Left renal cortex interstitium (tissue), 4 donors: ENCODE results near the gene FAM98C. TPM values are rescaled to one million over a fixed set of nuclear protein-coding genes. Genes with fewer than 3 reads are reported as not detected.
"Not testable (repeated sequence)": the region's sequence is repeated elsewhere in the genome, so short reads cannot be mapped to it uniquely, and the experiment has no call there.

Experiments
- DNase-seq, 4 donors: peaks; one replicate each; pipeline ENCODE4 v3.0.0-alpha.2; 2013; ENCODE audit warnings: low read depth in 4 of 4, low spot score in 2 of 4, missing footprints in 1 of 4
- polyA plus RNA-seq, 4 donors: library from polyadenylated mRNA; unstranded; fragments of 120-200 nt; gene quantifications; one replicate each; pipeline ENCODE4 v1.2.1, GENCODE V29; 2013; ENCODE audit not compliant: insufficient read length in 4 of 4

The FAM98C gene
- polyA plus RNA-seq, 4 donors, result 12.2 to 20.2 (median 18.6) TPM

DNA sequence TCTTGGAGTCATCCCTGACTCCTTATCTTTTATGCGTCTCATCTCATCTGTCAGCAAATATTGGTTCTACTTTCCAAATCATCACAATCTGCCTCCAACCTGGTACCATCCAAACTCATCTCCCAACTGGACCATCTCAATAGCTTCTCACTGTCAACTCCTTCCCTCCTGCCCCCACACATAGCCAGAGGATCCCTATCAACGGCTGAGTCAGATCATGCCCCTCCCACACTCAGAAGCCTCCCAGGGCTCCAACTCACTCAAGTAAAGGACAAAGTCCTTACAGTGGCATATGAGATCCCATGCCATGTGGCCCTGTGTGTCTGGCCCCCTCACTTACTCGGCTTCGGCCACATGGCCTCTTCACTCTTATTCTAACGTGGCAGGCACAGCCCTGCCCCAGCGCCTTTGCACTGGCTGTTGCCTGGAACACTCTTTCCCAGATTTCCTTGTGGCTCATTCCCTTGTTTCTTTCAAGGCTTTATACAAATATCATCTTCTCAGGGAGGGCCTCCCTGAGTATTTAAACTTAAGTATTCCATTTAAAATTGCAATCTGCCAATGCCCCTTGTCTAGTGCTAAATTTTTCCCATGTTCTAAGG, 10.1 kb upstream of the FAM98C start:
- DNase-seq, result no peak

DNA sequence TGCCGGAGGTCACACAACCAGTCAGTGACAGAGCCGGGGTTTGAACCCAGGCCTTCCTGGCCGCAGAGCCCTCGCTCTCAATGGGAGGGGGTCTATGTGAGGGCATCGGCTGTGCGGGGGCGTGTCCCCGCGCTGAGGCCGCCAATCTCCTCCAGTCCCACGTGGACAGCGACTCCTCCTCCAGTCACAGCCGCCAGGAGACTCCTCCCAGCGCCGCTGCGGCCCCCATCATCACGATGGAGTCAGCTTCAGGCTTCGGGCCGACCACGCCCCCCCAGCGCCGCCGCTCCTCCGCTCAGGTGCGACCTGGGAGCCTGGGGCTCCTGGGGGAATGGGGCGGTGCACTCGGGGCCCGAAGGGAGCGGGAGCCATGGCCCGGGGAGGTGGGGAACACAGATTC, 8.4 kb upstream of the FAM98C start:
- DNase-seq, result no peak

DNA sequence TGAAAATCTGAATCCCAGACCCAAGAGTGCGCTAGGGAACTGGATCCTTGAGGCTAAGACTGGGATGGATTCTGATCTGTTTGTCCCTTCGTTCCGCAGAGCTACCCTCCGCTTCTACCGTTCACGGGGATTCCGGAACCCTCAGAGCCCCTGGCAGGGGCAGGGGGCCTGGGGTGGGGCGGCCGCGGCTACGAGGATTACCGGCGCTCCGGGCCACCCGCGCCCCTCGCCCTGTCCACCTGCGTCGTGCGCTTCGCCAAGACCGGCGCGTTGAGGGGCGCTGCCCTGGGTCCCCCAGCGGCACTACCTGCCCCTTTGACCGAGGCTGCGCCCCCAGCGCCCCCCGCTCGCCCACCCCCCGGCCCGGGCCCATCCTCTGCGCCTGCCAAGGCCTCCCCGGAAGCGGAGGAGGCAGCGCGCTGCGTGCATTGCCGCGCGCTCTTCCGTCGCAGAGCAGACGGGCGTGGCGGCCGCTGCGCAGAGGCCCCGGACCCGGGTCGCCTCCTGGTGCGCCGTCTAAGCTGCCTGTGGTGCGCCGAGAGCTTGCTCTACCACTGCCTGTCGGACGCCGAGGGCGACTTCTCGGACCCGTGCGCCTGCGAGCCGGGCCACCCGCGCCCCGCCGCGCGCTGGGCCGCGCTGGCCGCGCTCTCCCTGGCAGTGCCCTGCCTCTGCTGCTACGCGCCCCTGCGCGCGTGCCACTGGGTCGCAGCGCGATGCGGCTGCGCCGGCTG, 7.3 kb upstream of the FAM98C start:
- no peak for DNase-seq

DNA sequence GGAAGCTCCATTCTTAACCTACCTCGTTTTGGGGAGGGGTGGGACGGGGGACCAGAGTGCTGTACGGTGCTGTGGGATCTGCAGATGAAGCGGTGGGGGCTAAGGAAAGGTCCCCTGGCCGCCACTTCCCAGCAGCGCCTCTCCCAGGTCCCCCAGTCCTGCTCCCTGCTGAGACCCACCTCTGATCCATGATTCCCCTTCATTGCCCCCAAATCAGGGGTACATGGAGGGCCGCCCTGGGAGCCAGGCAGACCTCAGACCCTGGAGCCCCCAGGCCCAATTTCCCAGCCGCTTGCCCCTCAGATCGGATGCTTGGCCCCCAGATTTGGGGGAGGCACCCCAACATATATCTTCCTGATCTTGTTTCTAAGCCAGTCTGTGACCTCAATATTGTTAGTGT, 3.8 kb upstream of the FAM98C start:
- DNase-seq, result no peak

DNA sequence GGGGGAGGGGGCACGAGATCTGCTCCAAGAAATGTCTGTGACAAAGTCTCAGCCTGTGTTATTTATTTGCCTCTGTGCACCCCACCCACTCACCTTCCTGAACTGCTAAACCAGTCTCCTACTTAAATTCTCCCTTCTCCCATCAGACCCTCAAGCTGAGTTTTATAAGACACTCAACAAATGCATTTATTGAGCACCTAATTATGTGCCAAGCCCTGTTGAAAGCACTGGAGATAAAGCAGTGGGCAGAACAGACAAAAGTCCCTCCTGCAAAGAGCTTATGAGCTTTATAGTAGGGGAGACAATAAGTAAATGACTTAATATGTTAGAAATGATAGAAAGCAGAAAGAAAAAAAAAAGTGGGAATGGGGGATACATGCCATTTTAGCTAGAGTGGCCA, 3.4 kb upstream of the FAM98C start:
- no peak for DNase-seq

DNA sequence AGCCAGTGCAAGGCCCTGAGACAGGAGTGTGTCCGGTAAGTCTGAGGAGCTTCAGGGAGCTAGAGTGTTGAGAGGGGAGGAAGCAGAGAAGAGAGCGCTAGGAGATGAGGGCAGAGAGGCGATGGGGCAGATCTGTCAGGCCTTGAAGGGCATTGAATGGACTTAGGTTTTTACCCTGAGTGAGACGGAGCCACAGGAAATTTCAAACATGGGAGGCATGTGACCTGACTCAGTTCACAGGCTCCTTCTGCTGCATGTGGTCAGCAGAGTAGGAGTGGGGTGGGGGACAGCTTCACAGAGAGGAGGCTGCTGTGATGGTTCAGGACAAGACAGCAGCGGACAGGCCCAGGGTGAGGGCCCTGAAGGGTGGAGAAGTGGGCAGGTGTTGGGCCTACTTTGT, 2.5 kb upstream of the FAM98C start:
- no peak for DNase-seq

DNA sequence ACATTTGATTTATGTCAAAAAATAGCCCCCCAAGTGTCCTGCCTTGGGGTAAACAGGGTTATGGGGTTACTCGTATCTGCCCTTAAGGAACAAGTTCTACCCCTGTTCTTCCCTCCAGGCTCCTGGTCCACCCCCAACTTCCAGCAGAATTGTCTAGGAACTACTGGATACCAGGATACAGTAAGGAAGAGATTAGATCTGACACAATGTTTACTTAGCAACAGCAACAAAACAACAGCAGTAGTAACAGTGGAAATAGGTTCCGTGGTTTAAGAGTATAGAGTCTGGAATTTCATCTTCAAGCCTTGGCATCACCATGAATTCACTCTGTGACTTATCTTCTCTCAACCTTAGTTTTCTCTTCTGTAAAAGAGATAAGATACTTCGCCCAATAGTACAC, 1.7 kb upstream of the FAM98C start:
- no peak for DNase-seq

DNA sequence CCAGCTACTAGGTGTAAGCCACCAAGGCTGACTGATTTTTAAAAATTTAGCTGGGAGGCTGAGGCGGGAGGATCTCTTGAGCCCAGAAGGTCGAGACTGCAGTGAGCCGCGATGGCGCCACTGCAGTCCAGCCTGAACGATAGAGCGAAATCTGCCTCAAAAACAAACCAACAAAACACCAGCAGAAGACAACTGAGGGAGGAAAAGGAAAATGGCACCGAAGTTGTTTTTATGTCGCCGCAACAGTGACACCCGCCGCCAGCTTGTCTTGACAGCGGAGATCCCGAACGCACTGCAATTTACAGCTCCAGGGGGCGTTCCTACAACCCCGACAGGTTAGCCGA, 298 bp upstream of the FAM98C start:
- DNase-seq, result no peak

DNA sequence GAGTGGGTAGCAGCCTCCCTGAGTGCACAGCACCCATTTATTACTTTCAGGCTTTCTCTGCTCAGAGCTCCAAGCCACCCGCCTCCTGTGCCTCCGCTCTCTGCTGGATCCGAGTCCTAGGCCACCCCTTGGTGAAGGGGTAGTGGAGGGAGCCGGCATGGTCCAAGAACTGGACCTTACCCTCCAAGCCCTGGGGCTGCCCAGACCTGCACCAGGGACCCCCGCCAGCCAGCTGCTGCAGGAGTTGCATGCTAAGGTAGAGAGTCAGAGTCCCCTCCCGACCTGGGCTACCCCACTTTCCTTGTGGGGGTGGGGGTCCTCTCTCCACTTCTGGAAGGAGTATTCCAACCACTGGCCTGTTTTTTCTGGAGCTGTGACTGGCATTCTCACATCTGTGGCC, 2.0 kb downstream of the FAM98C start:
- DNase-seq, result no peak

DNA sequence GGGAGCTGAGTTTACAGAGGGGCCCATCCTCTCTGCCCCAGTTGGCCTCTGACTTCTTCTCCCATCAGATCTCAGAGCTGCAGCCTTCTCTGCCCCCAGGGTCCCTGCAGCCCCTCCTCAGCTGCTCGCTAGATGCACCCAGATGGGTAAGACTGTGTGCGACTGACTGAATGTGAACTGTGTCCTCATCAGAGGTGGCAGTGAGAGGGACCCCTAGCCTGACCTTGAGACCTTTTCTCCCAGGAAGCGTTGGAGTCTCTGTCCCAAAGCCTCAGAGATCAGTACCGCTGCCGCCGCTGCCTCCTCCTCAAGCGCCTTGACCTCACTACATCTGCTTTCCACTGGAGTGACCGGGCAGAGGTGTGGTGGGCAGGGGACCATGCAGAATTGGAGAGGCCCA, 2.4 kb downstream of the FAM98C start:
- DNase-seq, result no peak

DNA sequence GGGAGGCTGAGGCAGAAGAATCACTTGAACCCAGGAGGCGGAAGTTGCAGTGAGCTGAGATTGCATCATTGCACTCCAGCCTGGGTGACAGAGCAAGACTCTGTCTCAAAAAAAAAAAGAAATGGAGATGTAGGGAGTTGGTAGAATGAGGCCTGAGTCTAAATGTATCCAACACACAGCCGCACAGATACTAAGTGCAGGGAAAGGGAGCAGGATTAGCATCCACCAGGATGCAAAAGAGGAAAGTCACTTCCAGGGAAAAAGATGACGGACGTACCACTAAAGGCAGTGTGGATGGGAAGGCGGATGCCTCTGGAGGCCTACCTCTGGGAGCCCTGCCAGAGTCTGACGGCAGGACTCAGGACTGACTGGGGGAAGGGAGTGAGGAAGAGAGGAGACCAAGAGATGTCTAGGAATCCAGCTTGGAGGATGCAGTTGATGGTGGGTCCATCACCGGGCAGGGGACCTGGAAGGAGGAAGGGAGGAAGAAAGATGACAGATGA, 6.8 kb downstream of the FAM98C start:
- no peak for DNase-seq

DNA sequence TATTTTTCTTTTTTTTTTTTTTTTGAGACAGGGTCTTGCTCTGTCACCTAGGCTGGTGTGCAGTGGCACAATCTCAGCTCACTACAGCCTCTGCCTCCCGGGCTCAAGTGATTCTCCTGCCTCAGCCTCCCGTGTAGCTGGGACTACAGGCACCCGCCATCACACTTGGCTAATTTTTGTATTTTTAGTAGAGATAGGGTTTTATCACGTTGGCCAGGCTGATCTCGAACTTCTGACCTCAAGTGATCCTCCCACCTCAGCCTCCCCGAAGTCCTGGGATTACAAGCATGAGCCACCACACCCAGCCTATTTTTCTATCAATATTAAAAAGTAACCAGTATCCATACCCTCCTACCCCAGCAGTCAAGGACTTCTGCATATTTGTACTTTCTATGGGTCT, 7.5 kb downstream of the FAM98C start:
- DNase-seq, result not testable (repeated sequence)

DNA sequence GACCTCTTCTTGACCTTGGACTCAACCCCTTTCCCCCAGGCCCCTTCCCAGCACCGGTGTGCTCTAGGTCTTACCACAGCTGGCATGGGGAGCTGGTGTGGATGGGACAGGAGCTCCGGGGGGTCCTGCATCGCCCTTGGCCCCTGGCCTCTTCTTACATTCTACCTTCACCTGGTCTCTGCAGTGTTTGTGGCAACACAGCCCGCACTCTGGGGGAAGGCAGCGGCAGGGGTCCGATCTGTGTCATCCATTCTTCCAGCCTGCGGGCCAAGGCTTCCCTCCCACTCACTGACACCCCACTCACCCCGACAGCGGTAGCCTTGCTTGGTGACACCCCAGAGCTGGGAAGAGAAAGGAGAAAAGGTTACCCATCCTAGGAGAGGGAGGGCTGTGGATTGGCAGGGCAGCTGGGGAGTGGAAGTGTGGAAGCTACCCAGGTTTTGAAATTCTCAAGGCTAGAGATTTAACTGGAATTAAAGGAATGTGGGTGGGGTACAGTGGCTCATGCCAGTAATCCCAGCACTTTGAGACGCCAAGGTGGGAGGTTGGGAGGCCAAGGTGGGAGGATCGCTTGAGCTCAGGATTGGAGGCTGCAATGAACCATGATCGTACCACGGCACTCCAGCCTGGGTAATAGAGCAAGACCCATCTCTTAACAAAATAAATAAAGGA, 8.3 kb downstream of the FAM98C start:
- DNase-seq, result no peak

DNA sequence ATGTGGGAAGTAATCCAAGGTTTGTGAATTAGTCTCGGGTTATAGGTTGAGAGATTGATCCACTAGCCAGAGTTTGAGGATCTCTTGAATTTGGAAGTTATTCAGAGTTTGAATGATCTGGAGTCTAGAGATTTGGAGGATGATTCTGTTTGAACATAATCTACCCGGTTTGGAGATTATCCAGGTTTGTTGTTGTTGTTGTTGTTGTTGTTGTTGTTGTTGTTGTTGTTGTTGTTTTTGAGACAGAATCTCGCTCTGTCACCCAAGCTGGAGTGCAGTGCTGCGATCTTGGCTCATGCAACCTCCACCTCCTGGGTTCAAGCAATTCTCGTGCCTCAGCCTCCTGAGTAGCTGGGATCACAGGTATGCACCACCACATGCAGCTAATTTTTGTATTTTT, 9.0 kb downstream of the FAM98C start:
- not testable (repeated sequence) for DNase-seq

DNA sequence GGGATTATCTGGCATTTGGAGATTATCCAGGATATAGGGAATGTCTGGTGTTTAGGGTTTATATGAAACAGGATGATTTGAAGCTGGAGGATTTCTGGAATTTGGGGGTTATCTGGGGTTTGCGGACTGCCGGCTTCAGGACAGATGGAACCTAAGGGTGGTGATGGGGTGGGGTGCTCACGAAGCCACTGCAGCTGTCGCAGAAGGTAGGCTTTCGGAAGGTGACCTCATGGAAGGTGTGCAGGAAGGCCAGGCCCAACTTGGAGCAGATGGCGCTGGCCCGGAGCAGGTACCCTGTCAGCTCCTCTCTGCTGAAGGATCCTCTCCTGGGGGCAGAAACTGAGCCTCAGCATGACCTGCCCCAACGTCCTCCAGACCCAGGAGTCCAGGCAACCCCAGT, 9.6 kb downstream of the FAM98C start:
- DNase-seq, result no peak

DNA sequence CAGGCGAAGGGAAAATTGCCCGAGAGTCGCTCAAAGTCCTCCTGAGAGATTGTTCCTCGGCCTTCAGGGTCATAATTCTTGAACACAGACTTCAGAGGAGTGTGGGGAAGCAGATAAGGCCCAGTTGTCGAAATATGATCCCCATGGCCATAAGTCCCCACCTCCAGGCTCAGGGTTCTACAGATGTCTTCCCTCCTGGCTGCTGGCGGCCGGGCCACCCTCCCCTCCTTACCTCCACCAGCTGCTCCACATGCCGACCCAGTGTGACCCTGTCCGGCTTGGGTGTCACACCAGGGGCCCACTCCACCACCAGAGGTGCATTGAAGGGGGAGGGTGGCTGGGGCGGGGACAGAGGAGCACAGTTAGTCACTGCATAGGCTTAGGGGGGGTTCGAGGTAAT, 10.1 kb downstream of the FAM98C start:
- no peak for DNase-seq

DNA sequence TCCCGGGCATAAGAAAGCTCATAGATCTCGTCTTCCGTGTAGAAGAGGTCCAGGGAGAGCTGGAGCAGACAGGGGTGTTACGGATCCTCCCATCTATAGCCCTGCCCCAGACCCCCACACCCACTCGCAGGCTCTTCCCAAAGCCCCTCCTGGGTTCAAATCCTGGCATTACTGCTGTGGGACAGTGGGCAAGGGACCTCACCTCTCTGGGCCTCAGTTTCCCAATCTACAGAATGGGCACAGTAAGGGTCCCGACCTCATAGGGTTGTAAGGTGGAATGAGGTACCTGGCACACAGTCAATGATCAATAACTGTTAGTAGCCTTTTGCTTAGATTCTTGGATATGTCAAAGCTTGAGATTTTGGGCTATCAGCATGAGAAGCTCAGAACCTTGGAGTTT, 10.5 kb downstream of the FAM98C start:
- DNase-seq, result no peak

DNA sequence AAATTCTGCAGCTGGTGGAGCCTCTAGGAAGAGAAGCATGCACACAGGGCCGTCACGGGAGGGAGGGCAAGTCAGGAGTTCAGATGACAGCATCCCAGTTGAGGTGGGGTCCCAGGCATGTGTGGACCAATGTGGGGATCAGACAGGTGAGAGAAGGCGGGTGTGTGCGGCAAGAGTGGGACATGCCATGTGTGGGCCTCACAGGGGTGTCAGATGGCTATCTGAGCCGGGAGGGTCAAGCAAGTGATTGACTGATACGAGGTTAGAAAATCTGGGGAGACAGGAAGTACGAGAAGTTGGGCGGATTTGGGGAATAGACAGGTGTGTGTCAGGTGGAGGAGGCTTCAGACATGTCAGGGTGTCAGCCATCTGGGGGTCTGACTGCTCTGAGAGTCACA, 14.3 kb downstream of the FAM98C start:
- no peak for DNase-seq

DNA sequence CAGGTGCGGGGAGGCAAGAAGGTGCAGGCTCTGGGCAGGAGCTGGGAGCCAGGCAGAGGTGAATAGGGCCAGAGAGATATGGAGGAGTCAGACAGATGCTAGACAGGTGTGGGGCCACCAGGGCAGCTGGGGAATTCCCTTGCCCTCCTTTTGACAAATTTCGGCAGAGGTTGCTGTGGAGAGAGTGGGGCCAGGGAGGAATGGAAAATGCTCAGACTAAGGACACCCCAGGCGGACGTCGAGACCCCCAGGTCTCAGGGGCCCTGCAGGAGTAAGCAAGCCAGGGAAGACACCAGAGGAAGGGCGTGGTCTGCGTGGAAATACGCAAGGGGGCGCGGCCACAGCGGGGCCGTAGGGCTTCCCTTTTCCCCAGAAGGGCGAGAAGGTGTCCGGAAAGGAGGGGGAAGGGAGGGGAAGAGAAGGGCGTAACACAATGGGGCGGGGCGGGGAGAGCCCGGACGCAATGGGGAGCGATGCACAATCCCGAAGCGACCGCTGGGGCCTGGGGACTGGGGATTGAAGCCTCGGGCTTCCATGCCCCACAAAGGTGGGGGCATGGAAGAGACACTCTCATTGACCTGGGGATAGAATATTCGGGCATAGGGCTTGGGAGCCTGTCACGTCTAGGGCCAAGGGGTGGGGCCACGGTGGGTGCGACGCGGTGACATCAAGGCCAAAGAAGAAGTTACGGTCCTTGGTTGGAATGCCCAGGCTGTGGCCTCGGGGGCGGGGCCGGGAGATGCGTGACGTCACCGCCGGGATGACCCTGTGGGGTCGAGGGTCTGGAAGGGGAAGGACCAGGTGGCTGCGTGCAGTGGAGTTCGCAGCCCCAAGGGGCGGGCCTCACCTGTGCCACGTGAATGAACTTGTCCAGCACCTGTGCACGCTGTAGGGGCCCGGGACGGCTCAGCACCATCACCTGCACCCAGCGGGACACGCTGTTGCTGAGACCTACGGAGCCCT, 14.9 kb downstream of the FAM98C start:
- DNase-seq, result no peak

DNA sequence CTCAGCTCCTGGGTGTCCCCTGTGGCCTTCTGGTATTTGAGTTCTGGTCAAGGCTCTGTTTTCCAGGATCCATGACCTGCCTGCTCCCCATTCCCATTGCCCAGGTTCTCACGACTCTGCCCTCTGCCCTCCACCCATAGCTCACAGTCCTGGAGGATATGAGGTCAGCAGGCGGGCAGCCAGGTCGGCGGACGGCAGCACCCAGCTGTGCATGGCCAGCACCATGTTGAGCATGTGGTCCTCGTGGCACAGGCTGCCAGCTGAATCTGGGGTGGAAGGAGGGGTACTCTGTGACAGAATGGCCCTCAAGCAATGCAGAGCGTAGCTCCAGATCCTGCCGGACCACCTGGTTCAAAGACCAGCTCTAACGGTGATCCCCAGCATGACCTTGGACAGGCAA, 18.0 kb downstream of the FAM98C start:
- DNase-seq, result no peak

DNA sequence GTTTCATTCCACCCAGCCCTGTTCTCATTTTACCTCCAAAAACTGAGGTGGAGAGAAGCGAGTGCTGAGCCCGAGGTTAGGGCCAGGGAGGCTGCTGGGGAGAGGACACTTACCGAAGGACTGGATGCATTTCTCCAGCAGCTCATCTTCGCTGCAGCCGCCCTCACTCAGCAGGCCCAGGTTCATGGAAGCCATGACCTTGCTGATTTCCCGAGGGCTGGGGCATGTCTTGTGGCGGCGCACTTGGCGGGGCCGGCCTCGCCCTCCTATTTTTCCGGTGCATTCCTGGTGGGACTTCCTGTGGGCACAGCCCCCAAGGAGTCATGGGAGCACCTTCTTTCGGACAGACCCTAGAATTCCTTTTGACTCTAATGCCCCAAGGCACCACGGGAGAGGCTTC, 19.0 kb downstream of the FAM98C start:
- DNase-seq, result no peak
